Measurements from ENCODE around the gene AQP2.

Gene AQP2

DNA sequence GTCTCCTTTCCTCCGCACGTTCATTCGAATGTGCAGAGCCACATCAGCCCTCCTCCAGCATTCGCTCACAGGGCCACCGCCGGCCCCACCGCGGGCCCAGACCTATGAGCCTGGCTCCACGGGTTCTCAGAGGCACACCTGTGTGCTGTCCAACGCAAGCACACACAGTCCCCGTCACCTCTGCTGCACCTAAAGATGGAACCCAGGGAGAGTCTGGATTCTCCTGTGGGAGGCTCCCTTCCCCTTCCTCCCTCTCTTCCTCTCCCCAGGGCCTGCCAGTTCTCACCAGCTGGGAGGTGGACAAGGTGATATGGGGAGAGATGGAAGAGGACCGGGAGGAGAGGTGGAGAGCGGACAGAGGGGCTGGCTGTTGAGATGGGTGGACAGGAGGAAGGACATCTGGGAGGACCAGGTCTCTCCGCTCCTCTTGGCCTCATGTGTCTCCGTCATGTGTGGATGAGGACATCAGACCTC is 17.3 kb downstream of the AQP2 start:
- DNase-seq (ENCODE audit: low read depth in 1 of 2, low spot score in 1 of 2): no peak

- no peak for DNase-seq (ENCODE audit: low read depth in 1 of 2, low spot score in 1 of 2)
Observed at GRCh38 chr12:49968471-49968870, 17.9 kb downstream of the AQP2 start.

- no peak for DNase-seq (ENCODE audit: low read depth in 1 of 2, low spot score in 1 of 2)
Observed at GRCh38 chr12:49969027-49969426, 18.5 kb downstream of the AQP2 start.

DNA sequence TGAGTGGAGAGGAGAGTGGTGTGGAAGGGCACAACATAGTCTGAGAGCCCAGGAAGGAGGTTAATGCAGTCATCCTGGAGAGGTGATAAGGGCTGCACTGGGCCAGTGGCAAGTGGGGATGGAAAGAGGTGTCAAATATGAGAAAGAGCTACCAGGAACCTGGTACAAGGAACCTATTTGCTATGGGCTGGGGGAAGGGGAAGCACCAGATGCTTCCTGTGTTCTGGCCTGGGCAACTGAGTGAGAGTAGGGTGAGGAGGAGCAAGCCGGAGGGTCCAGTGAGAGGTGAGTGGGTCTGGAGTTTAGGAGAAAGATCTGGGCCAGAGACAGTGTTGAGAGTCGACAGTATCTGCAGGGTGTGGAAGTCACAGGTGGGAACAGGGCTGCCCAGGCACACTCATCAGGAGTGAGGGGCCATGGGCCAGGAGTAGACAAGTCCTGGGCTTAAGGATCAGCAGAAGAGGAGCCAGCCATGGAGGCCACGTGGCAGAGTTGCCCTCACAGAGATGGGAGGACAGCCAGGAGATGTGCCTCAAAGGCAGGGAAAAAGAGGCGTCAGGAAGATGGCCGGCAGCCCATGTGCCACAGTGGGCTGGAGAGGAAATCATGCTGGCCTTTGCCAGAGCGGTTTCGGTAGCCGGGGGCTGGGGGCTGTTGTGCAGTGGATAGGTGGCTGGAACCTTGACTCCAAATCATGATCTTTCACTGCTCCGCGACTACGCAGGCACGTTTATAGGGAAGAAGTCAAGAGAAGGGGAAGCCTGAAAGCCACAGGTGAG is 19.3 kb downstream of the AQP2 start:
- DNase-seq (ENCODE audit: low read depth in 1 of 2, low spot score in 1 of 2): no peak

DNA sequence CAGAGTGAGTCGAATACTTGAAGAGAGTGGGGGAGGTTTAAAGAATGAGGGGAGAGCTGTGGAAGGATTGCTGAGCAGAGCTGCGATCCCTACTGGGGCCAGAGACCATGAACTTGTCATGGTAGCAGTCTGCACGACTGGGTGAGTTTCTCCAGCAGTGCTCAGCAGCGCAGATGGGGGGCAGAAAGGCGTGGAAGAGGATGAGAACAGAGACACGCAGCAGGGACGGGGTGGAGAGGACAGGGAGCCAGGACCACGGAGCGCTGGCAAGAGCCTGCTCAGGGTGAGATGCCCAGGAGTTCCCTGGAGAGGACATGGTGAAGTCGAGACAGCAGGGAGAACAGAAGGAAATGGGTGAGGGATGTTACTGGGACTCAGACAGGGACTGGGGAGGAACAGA is 20.1 kb downstream of the AQP2 start:
- no peak for DNase-seq (ENCODE audit: low read depth in 1 of 2, low spot score in 1 of 2)

DNA sequence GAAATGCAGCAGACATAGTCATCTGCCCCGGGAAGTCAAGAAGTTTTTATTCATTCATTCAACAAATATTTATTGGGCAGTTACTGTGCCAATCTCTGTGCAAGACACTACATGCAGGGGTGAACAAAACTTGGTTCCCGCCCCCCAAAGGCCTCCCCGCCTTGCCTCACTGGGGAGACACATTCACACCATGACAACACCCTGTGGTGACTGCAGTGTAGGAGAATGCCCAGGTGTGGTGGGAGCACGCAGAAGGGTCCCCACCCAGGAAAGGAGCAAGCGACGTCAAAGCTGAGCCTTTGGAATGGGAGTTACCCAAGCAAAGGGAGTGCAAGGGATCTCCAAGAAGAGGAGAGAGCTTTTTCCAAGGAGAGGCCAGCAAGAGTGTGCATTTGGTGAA is 20.6 kb downstream of the AQP2 start:
- no peak for DNase-seq (ENCODE audit: low read depth in 1 of 2, low spot score in 1 of 2)

GRCh38 chr12:49972129-49972528 is 21.6 kb downstream of the AQP2 start:
- DNase-seq (ENCODE audit: low read depth in 1 of 2, low spot score in 1 of 2): no peak

DNA sequence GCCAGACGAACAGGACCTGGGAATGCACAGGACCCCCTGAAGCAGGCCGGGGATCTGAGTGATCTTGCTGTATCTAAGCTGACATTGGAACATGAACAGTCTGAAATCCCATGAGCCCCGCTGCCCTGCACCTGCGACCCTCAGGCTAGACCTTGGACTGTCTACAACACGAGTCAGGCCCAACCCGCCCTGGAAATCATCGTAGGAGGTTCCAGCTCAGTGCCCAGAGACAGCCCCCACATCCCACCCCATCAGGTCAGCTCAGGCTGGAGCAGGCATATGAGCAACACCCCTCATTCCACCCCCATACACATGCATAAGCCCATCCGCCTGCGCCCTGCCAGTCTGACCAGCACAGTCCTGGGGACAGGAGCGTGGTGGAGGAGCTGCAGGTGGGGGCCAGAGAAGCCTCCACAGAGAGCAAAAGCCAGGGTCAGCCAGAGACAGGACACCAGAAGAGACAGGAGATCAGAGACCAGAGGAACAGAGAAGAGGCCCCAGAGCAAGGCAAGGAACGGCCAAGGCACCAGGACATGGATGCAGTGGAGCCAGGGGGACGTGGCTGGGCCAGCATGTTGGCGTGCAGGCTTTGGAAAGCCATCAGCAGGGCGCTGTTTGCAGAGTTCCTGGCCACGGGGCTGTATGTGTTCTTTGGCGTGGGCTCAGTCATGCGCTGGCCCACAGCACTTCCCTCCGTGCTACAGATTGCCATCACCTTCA is 22.3 kb downstream of the AQP2 start, which contains the start of gene AQP6:
Gene AQP6, plus strand, starts transcription at position 307 of the 720 bp plus-strand sequence. Its CDS starts 227 bp downstream, at position 534.
- no peak for DNase-seq (ENCODE audit: low read depth in 1 of 2, low spot score in 1 of 2)

- no peak for DNase-seq (ENCODE audit: low read depth in 1 of 2, low spot score in 1 of 2)
Observed at GRCh38 chr12:49973361-49973830, 22.9 kb downstream of the AQP2 start.

GRCh38 chr12:49974231-49974675 is 23.7 kb downstream of the AQP2 start:
- no peak for DNase-seq (ENCODE audit: low read depth in 1 of 2, low spot score in 1 of 2)

DNA sequence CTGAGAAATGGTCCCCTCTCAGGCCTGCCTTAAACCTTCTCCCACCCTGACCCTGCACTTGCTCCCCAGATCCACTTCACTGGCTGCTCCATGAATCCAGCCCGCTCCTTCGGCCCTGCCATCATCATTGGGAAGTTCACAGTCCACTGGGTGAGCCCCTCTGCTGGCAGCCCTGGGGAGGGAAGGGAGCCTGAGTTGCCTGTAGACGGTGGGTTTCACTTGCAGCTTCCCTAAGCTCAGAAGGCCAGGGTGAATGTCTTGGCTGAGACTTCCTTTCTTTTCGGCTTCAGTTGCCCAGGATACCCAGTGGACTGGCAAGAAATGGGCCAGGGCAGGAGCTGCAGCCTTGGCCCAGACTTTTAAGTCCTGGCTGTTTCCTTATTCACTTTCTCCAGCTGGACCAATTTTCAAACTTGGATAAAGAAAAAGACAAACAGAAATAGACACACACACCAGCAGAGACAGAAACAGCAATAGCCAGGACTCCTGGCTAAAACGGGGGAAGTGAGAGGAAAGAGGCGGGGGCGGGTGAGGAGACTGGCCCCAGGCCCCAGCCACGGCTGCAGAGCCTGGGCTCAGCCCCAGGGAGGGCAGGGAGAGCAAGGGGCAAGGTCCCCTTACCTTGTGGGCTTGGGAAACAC is 24.3 kb downstream of the AQP2 start:
- DNase-seq (ENCODE audit: low read depth in 1 of 2, low spot score in 1 of 2): no peak

DNA sequence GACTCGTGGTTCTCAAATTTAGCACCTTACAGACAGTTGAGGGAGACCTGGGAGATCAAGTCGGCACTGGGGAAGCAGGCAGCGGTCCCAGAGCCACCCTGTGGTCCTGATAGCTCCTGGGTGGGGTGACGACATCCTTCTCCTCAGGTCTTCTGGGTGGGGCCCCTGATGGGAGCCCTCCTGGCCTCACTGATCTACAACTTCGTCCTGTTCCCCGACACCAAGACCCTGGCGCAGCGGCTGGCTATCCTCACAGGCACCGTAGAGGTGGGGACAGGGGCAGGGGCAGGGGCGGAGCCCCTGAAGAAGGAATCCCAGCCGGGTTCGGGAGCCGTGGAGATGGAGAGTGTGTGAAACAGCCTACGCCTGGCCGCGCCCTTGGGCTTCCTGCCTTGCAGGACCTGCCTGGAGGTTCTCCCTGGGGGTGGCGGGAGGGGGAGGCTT is 24.8 kb downstream of the AQP2 start:
- no peak for DNase-seq (ENCODE audit: low read depth in 1 of 2, low spot score in 1 of 2)

GRCh38 chr12:49976557-49976956 is 26.0 kb downstream of the AQP2 start:
- no peak for DNase-seq (ENCODE audit: low read depth in 1 of 2, low spot score in 1 of 2)

- no peak for DNase-seq (ENCODE audit: low read depth in 1 of 2, low spot score in 1 of 2)
Observed at GRCh38 chr12:49978125-49978524, 27.6 kb downstream of the AQP2 start.

GRCh38 chr12:49979016-49979586 is 28.6 kb downstream of the AQP2 start:
- no peak for DNase-seq (ENCODE audit: low read depth in 1 of 2, low spot score in 1 of 2)

GRCh38 chr12:49979791-49980190 is 29.3 kb downstream of the AQP2 start:
- no peak for DNase-seq (ENCODE audit: low read depth in 1 of 2, low spot score in 1 of 2)

DNA sequence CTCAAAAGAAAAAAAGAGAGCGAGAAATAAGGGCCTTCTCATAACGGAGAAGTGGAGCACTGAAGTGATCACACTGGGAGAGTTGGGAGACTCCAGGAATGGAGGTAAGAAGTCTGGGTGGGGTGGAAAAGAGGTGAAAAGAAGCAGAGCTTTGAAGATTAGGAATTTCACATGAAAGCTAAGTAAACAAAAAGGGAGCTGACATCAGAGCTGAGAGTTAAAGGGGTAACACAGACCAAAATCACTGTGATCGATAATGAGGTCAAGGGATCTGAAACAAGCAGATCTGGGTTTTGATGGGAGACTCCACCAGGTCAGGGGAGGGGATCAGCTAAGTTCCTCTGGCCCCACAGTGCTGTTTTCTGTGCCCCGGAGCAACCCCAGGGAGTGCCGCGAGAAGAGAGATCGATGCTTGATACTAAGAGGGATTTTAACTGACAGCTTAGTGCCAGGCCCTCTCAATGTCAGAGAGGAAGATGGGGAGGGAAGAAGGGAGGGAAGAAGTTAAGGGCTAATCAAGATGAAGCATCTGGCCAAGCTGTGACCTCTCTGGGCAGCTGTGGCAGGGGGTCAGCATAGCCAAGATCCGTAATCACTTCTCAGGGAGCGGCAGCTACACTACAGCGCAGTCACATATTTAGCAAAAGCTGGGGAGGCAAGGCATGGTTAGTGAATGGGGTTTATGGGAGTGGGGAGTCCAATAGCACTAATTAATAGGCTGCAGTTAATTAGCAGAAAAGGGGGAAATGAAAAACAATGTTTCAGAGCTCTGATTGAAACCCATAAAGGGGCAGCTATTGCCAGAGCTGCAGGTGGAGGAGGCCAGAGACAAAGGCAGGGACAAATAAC is 30.2 kb downstream of the AQP2 start:
- DNase-seq (ENCODE audit: low read depth in 1 of 2, low spot score in 1 of 2): no peak

DNA sequence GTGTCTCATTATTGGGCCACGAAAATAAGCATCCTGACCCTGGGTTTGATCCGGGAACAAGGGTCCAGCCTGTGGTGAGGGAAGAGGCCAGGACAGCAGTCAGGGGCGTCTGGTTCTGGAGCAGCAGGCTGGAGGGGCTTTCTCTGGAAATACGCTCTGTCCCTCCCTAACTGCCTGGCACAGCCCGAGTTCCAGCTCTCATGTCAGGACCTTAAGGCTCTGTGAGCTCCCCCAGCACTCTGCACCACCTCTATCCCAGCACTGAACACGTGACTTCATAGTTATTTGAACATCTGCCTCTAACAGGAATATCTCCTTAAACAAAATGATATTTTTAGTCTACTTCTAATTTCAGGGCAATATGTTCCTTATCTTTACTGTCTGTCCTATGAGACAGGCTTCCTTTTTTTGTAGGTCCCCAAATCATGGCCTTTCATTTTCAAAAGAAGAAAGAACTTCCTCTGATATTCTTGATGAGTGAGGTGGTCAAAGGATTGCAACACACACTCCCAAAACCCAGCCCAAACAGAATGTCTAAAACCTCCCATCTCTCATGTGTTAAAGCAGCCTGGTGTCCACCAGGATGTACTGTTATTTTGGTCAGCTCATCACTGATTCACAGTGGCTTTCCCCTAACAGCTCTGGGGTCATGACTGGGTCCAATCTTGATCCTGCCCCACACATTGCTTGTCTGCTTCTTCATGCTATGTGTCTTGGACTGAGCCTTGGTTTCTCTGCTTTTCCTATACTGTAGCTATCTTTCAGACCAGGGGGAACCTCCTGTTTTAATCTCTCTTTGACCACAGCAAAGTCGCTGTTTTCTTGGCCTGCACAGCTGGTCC is 31.9 kb downstream of the AQP2 start:
- DNase-seq (ENCODE audit: low read depth in 1 of 2, low spot score in 1 of 2): no peak

GRCh38 chr12:49983892-49984291 is 33.4 kb downstream of the AQP2 start:
- no peak for DNase-seq (ENCODE audit: low read depth in 1 of 2, low spot score in 1 of 2)
